IgD-negative memory B cell (primary cell): Measurements from ENCODE around the gene NUP160. TPM values are rescaled to one million over a fixed set of nuclear protein-coding genes. Genes with fewer than 3 reads are reported as not detected.
A peak's percentile ranks its signal among the peaks of the same experiment; 100 is the strongest.
"Not testable (repeated sequence)": the region's sequence is repeated elsewhere in the genome, so short reads cannot be mapped to it uniquely, and the experiment has no call there.

Experiments
- H3K27ac Mint-ChIP-seq, 3 donors: one replicate each; pipeline ENCODE4 v1.8.0; 2020 to 2022; ENCODE audit warnings: mild to moderate bottlenecking in 3 of 3, mixed read lengths in 3 of 3, moderate library complexity in 1 of 3
- H3K27me3 Mint-ChIP-seq: one replicate; pipeline ENCODE4 v1.8.0; 2021; ENCODE audit warnings: mixed read lengths
- H3K36me3 Mint-ChIP-seq: one replicate; pipeline ENCODE4 v1.8.0; 2020; ENCODE audit warnings: mild to moderate bottlenecking, mixed read lengths
- H3K4me1 Mint-ChIP-seq, 3 donors: one replicate each; pipeline ENCODE4 v1.8.0; 2020 to 2022; ENCODE audit warnings: mixed read lengths in 3 of 3, mild to moderate bottlenecking in 1 of 3
- H3K4me3 Mint-ChIP-seq, 4 donors: one replicate each; pipeline ENCODE4 v1.8.0; 2020 to 2022; ENCODE audit warnings: mild to moderate bottlenecking in 4 of 4, mixed read lengths in 4 of 4, moderate library complexity in 3 of 4
- H3K9me3 Mint-ChIP-seq, 3 donors: one replicate each; pipeline ENCODE4 v1.8.0; 2020 to 2021; ENCODE audit warnings: mixed read lengths in 3 of 3, mild to moderate bottlenecking in 1 of 3
- polyA plus RNA-seq: library from polyadenylated mRNA; unstranded; fragments of 300-500 nt; fragmentation: Illumina TruSeq; gene quantifications from one replicate; pipeline ENCODE4 v1.2.3, GENCODE V29; 2021

The NUP160 gene, protein sequence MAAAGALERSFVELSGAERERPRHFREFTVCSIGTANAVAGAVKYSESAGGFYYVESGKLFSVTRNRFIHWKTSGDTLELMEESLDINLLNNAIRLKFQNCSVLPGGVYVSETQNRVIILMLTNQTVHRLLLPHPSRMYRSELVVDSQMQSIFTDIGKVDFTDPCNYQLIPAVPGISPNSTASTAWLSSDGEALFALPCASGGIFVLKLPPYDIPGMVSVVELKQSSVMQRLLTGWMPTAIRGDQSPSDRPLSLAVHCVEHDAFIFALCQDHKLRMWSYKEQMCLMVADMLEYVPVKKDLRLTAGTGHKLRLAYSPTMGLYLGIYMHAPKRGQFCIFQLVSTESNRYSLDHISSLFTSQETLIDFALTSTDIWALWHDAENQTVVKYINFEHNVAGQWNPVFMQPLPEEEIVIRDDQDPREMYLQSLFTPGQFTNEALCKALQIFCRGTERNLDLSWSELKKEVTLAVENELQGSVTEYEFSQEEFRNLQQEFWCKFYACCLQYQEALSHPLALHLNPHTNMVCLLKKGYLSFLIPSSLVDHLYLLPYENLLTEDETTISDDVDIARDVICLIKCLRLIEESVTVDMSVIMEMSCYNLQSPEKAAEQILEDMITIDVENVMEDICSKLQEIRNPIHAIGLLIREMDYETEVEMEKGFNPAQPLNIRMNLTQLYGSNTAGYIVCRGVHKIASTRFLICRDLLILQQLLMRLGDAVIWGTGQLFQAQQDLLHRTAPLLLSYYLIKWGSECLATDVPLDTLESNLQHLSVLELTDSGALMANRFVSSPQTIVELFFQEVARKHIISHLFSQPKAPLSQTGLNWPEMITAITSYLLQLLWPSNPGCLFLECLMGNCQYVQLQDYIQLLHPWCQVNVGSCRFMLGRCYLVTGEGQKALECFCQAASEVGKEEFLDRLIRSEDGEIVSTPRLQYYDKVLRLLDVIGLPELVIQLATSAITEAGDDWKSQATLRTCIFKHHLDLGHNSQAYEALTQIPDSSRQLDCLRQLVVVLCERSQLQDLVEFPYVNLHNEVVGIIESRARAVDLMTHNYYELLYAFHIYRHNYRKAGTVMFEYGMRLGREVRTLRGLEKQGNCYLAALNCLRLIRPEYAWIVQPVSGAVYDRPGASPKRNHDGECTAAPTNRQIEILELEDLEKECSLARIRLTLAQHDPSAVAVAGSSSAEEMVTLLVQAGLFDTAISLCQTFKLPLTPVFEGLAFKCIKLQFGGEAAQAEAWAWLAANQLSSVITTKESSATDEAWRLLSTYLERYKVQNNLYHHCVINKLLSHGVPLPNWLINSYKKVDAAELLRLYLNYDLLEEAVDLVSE (N-terminal part only)
- polyA plus RNA-seq = 22.6 TPM

DNA sequence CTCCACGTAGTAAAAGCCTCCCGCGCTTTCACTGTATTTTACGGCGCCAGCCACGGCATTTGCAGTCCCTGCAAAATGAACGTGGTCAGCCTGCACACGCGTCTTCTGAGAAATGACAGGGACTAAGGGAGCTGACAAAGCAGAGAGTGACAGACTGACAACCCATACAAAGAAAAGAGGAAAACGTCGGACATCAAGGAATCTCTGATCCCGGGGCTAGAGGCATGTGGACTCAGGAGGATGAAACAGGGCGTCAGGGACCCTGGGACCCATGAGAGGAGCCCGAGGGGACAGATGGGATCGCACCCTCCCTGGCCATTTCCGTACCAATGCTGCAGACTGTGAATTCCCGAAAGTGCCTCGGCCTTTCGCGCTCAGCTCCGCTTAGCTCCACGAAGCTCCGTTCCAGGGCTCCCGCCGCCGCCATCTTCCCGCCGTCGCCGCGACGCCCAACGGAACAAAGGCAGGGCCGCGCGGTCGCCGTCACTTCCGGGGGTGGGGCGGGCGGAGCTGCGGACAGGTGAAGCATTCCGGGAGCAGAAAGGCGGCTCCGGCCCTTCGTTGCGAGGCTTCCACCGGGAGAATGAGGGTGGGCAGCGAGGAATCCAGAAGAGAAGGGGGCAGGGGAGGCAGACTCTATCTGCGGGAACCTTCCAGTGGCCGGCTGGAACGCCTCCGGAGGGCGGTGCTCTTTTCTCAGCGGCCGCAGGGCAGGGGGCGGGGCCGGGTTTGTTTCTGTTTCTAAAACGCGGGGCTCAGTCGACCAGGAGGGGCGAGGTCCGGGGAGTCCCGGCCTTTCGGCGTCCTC is at the start of gene NUP160:
TSS of gene NUP160 (minus strand) at position 459 of the 808 bp plus-strand sequence. CDS start at position 427, 32 bp downstream.
- Mint-ChIP-seq H3K4me3 (peak within 1 kb of the TSS; percentile 98 to 99 (median 98)), H3K27me3 (no peaks in the 10 kb centered on the region), H3K9me3 (no peaks in the 10 kb centered on the region), H3K36me3 (no peaks in the 10 kb centered on the region), H3K27ac (peak within 1 kb of the TSS; percentile 95 to 98 (median 98)), H3K4me1 (peaks cover 35 to 48% (median 39%) of the 10 kb centered on the region in 3 donors)

DNA sequence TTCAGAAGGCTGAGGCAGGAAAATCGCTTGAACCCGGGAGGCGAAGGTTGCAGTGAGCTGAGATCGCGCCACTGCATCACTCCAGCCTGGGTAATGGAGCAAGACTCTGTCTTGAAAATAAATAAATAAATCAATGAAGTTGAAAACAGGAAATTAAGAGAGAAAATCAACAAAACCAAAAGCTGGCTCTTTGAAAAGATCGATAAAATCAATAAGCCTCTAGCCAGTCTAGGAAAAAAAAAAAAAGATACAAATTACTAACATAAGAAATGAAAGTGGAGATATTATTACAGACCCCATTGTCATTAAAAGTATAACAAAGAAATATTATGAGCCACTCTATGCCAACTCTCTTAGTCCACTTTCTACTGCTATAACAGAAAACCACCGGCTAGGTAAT is 48.0 kb upstream of the NUP160 start:
- peaks cover 16 to 28% (median 17%) of the 10 kb centered on the region in 3 donors for H3K4me1 Mint-ChIP-seq
- peaks cover 1% of the 10 kb centered on the region for H3K36me3 Mint-ChIP-seq
- no peak overlapping the region for H3K27ac Mint-ChIP-seq
- peaks cover 0 to 4% (median 3%) of the 10 kb centered on the region in 3 donors for H3K9me3 Mint-ChIP-seq
- no peaks in the 10 kb centered on the region for H3K27me3 Mint-ChIP-seq
- H3K4me3 Mint-ChIP-seq = no peak overlapping the region

DNA sequence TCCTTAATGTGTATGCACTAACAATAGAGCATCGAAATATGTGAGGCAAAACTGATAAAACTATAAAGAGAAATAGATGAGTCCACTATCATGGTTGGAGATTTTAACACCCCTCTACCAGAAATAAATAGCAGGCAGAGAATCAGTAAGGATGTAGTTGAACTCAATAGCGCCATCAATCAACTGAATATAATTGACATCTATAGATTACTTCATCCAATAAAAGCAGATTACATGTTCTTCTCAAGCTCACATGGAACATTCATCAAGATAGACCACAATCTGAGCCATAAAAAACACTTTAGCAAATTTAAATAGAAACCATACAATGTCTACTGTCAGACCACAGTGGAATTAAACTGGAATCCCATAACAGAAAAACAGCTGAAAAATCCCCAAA is 46.9 kb upstream of the NUP160 start:
- Mint-ChIP-seq H3K36me3 (peaks cover 1% of the 10 kb centered on the region), H3K4me3 (no peak overlapping the region), H3K27me3 (no peaks in the 10 kb centered on the region), H3K9me3 (peaks cover 0 to 4% (median 3%) of the 10 kb centered on the region in 3 donors), H3K4me1 (peaks cover 16 to 27% (median 18%) of the 10 kb centered on the region in 3 donors), H3K27ac (no peak overlapping the region)

DNA sequence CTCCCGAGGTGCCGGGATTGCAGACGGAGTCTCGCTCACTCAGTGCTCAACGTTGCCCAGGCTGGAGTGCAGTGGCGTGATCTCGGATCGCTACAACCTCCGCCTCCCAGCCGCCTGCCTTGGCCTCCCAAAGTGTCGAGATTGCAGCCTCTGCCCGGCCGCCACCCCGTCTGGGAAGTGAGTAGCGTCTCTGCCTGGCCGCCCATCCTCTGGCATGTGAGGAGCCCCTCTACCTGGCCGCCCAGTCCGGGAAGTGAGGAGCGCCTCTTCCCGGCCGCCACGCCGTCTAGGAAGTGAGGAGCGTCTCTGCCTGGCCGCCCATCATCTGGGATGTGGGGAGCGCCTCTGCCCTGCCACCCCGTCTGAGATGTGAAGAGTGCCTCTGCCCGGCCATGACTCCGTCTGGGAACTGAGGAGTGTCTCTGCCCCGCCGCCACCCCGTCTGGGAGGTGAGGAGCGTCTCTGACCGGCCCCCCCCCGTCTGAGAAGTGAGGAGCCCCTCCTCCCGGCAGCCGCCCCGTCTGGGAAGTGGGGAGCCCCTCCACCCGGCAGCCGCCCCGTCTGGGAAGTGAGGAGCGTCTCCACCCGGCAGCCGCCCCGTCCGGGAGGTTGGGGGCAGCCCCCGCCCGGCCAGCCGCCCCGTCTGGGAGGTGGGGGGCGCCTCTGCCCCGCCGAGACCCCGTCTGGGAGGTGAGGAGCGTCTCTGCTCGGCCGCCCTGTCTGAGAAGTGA is 44.6 kb upstream of the NUP160 start:
- not testable (repeated sequence) for H3K4me3 Mint-ChIP-seq, H3K36me3 Mint-ChIP-seq, H3K27me3 Mint-ChIP-seq, H3K27ac Mint-ChIP-seq, H3K9me3 Mint-ChIP-seq
- H3K4me1 Mint-ChIP-seq = peaks cover 11 to 25% (median 12%) of the 10 kb centered on the region in 3 donors

DNA sequence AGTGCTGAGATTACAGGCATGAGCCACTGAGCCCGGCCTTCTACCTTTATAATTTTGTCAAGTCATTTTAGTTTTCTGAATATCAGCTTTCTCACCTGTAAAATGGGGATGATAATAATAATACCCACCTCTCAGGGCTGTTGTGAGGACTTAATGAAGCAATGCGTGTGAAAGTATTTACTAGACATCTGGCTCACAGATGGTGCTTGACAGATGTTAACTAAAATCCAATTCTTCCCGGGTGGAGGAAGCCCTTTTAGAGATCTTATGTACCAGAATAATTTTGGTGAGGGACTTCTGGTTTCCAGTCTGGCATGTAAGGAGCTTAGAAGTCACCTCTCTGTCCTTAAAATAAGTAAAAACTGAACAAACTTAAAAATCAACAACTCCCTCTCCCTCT is 43.7 kb upstream of the NUP160 start:
- Mint-ChIP-seq H3K9me3 (peaks cover 0 to 4% (median 3%) of the 10 kb centered on the region in 3 donors), H3K4me3 (no peak overlapping the region), H3K27ac (no peak overlapping the region), H3K27me3 (no peaks in the 10 kb centered on the region), H3K4me1 (peaks cover 11 to 20% (median 12%) of the 10 kb centered on the region in 3 donors), H3K36me3 (peaks cover 1% of the 10 kb centered on the region)

DNA sequence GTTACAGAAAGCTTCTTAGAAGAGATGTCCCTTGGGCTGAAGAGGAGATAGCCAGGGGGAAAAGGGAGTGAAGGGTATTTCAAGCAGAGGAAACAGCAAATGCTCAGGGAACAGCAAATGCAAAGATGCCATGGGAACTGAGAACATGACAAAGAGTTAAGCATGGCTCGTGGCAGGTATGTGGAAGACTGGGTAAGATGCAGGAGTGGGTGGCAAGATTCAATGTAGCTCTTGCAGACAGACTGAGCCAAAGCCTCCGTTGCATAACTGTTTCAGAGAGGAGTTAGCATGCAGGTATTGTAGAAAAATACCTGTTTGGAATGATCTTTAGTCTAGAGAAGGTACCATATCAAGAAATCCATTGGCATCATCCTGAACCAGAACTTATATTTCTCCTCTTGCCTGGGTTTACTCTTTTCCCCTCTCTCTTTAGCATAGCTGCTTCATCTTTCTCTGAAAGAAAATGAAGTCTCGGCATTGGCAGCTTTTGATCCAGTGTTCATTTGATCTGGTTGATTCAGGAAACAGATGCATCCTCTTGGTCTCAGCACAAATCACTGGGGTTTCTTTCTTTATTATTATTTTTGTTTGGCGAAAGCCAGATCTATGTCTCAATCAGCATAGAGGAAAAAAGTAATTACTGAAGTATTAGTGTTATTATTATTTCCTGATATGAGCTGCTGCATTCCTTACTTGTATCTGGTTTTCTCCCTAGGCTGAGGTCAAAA is 41.7 kb upstream of the NUP160 start:
- H3K27me3 Mint-ChIP-seq = no peaks in the 10 kb centered on the region
- peak overlapping the region; percentile 9 to 59 (median 27) for H3K27ac Mint-ChIP-seq
- H3K4me1 Mint-ChIP-seq = peaks cover 14 to 22% (median 17%) of the 10 kb centered on the region in 3 donors
- H3K4me3 Mint-ChIP-seq = peak overlapping the region in 2 of 4 donors; percentile 60
- H3K9me3 Mint-ChIP-seq = peaks cover 0 to 2% (median 0%) of the 10 kb centered on the region in 3 donors
- H3K36me3 Mint-ChIP-seq = peaks cover 1% of the 10 kb centered on the region

DNA sequence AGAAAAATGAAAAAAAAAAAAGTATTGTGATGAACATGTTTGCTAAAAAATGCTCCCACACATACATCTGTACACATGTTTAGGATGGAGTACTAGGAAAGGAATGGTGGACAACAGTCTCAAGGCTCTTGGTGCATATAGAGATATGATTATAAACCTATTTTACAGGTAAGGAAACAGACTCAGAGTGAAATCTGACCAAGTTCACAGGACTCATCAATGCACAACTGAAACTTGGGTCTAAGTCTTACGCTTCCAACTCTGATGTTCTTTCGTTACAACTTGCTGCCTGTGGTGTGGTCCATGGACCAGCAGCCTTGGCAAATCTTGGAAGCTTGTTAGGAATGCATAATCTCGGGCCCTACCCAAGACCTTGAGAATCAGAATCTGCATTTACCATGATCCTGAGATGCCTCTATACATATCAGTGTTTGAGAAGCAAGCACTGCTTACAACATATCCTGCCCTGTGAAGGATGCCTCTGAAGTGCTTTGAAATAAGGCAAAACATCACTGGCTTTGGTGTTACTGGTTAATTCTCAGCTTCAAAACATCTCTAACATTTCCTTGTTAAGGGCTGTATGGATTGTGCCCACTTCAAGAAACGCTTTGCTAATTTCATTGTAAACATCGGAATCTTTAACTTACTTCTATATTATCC is 39.9 kb upstream of the NUP160 start:
- H3K27ac Mint-ChIP-seq = no peak overlapping the region
- peaks cover 14 to 22% (median 17%) of the 10 kb centered on the region in 3 donors for H3K4me1 Mint-ChIP-seq
- no peaks in the 10 kb centered on the region for H3K36me3 Mint-ChIP-seq
- H3K4me3 Mint-ChIP-seq = no peak overlapping the region
- no peaks in the 10 kb centered on the region for H3K27me3 Mint-ChIP-seq
- no peaks in the 10 kb centered on the region for H3K9me3 Mint-ChIP-seq

DNA sequence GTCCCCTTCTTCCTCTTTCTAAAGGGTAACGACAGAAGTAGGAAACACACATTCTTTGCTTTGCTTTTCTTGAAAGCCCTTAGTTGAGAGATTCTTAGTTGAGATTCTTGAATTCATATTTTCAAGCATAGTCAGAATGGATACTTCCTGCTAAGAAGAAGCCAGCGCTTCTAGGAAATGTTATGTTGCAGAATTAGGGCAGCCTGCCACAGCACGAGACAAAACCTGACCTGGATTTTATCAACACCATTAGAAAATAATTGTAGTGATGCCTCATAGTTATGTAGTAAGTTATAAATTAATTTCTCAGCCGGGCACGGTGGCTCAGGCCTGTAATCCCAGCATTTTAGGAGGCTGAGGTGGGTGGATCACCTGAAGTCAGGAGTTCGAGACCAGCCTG is 37.9 kb upstream of the NUP160 start:
- no peaks in the 10 kb centered on the region for H3K36me3 Mint-ChIP-seq
- no peak overlapping the region for H3K4me3 Mint-ChIP-seq
- H3K27me3 Mint-ChIP-seq = no peaks in the 10 kb centered on the region
- peaks cover 17 to 22% (median 17%) of the 10 kb centered on the region in 3 donors for H3K4me1 Mint-ChIP-seq
- H3K9me3 Mint-ChIP-seq = no peaks in the 10 kb centered on the region
- no peak overlapping the region for H3K27ac Mint-ChIP-seq

DNA sequence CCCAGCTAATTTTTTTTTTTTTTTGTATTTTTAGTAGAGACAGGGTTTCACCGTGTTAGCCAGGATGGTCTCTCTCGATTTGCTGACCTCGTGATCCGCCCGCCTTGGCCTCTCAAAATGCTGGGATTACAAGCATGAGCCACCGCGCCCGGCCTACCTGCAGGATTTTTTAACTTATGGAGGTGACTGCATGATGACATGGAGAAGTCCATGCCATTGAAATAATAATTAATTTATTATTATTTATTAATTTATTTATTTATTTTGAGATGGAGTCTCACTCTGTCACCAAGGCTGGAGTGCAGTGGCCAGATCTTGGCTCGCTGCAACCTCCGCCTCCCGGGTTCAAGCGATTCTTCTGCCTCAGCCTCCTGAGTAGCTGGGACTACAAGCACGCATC is 34.3 kb upstream of the NUP160 start:
- H3K9me3 Mint-ChIP-seq, H3K36me3 Mint-ChIP-seq, H3K27me3 Mint-ChIP-seq, H3K4me3 Mint-ChIP-seq, H3K27ac Mint-ChIP-seq: not testable (repeated sequence)
- H3K4me1 Mint-ChIP-seq = peaks cover 18 to 29% (median 22%) of the 10 kb centered on the region in 3 donors

DNA sequence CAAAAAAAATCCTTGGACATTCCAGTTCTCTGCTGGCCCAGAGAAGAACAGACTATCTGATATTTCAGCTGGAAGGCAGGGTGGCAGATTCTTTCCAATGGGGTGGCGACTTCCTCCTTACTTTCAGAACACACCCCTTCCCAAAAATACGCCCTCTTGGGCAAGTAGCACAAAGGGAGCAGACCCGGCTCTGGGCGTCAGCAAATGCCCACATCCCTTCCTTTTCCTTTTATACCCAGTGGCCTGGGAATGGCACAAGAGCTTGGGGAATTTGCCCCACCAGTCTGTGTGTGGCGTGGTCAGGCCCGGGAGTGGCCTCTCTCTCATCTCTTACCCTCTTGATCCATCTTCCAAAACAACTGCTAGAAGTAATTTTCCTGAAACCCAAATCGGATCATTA is 33.0 kb upstream of the NUP160 start:
- no peaks in the 10 kb centered on the region for H3K27me3 Mint-ChIP-seq
- no peaks in the 10 kb centered on the region for H3K36me3 Mint-ChIP-seq
- peaks cover 18 to 28% (median 21%) of the 10 kb centered on the region in 3 donors for H3K4me1 Mint-ChIP-seq
- peaks cover 3 to 15% (median 5%) of the 10 kb centered on the region in 3 donors for H3K9me3 Mint-ChIP-seq
- no peak overlapping the region for H3K27ac Mint-ChIP-seq
- H3K4me3 Mint-ChIP-seq = peak overlapping the region in 1 of 4 donors; percentile 58

DNA sequence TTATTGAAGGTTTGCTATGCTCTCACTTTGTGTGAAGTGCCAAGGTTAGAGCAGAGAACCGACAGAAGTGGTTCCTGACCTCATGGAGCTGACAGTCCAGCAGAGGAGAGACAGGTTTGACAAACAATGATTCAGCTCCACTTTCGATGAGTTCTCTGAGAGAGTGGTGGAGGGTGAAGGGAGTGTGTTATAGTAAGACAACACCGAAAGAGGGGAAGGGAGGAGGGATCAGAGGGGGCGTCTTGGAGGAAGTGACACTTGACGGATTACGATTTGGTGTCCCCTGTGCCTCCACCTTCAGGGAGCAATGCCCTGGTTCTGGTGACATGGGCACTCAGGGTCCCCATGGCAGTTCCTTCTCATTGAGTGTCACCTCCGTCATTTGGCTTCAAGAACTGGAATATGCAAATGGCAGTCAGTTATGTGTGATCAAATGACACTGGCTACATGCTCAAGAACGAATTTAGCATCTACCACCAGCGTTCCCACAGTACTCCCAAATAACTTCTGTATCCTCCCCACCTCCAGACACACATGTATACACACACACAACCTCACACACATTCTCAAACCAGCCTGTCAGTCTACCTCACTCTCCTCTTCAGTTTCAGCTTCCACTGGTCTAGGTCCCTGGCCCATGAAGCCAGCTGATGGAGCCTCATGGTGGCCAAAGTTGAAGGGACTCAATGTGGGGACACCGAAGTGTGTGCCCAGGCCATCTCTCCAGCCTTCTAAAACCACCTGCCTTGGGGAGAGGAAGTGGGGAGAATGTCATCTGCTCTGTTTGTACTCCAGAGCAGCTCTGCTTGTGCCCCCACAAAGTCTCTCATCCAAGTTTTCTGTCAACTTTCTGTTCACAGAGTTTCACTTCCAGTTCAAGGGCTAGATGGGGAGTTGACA is 31.4 kb upstream of the NUP160 start:
- H3K4me3 Mint-ChIP-seq = peak overlapping the region; percentile 36 to 74 (median 52)
- peaks cover 3 to 23% (median 8%) of the 10 kb centered on the region in 3 donors for H3K9me3 Mint-ChIP-seq
- peaks cover 15 to 23% (median 15%) of the 10 kb centered on the region in 3 donors for H3K4me1 Mint-ChIP-seq
- H3K36me3 Mint-ChIP-seq = no peaks in the 10 kb centered on the region
- no peaks in the 10 kb centered on the region for H3K27me3 Mint-ChIP-seq
- peak overlapping the region; percentile 22 to 76 (median 43) for H3K27ac Mint-ChIP-seq
